ENCODE measurements around the gene NPFFR1.

DNA sequence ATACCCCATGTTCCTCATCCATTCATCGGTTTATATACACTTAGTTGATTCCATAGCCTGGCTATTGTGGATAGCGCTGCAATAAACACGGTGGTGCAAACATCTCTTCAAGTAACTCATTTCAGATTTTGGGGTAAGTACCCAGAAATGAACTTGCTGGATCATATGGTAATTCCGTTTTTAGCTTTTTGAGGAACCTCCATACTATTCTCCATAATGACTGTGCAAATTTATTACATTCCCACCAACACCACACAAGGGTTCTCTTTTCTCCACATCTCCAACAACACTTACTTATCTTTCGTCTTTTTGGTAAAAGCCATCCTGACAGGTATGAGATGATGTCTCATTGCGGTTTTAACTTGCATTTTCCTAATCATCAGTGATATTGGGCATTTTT lies 3.7 kb downstream of the NPFFR1 start:
- TF ChIP-seq, protein P1, sequence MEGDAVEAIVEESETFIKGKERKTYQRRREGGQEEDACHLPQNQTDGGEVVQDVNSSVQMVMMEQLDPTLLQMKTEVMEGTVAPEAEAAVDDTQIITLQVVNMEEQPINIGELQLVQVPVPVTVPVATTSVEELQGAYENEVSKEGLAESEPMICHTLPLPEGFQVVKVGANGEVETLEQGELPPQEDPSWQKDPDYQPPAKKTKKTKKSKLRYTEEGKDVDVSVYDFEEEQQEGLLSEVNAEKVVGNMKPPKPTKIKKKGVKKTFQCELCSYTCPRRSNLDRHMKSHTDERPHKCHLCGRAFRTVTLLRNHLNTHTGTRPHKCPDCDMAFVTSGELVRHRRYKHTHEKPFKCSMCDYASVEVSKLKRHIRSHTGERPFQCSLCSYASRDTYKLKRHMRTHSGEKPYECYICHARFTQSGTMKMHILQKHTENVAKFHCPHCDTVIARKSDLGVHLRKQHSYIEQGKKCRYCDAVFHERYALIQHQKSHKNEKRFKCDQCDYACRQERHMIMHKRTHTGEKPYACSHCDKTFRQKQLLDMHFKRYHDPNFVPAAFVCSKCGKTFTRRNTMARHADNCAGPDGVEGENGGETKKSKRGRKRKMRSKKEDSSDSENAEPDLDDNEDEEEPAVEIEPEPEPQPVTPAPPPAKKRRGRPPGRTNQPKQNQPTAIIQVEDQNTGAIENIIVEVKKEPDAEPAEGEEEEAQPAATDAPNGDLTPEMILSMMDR (IDR thresholded peaks at IDR 0.05; ENCODE audit: poor library complexity), result no peak
- TF ChIP-seq EZH2phosphoT487 (IDR thresholded peaks at IDR 0.05; ENCODE audit: low read depth, severe bottlenecking, unreplicated experiment), result no peak
